HAP-1 (cell line): ENCODE measurements around the gene MYADML2.

Experiments used
- DNase-seq, 2 experiments: peaks; one replicate each; pipeline ENCODE4 v3.0.0-alpha.2; 2016 to 2020; ENCODE audit warnings: low spot score in 2 of 2
- H3K27me3 ChIP-seq: fragments of 250-450 bp; sonication (Bioruptor Pico); 2 replicates; pipeline ENCODE4 v1.5.1; 2020; ENCODE audit warnings: low read depth, mild to moderate bottlenecking, moderate library complexity
- H3K36me3 ChIP-seq: fragments of 250-450 bp; sonication (Bioruptor Pico); replicated peaks from 2 replicates; pipeline ENCODE4 v1.5.1; 2020; ENCODE audit warnings: mild to moderate bottlenecking
- H3K4me1 ChIP-seq: fragments of 250-450 bp; sonication (Bioruptor Pico); 2 replicates; pipeline ENCODE4 v1.5.1; 2020; ENCODE audit warnings: mild to moderate bottlenecking
- H3K4me3 ChIP-seq: fragments of 250-450 bp; sonication (Bioruptor Pico); 2 replicates; pipeline ENCODE4 v1.5.1; 2020; ENCODE audit warnings: mild to moderate bottlenecking, moderate library complexity
- H3K9me3 ChIP-seq: fragments of 250-450 bp; sonication (Bioruptor Pico); 2 replicates; pipeline ENCODE4 v1.5.1; 2020; ENCODE audit warnings: mild to moderate bottlenecking, moderate library complexity
- in situ Hi-C: fragments of 300-500 bp; cut with MboI; formaldehyde crosslinking; loops from 3 replicates; pipeline ENCODE4 v1.14.3; 2020; ENCODE audit warnings: low sequenced_read_pairs, inconsistent platforms, mixed read lengths

MYADML2 gene

DNA sequence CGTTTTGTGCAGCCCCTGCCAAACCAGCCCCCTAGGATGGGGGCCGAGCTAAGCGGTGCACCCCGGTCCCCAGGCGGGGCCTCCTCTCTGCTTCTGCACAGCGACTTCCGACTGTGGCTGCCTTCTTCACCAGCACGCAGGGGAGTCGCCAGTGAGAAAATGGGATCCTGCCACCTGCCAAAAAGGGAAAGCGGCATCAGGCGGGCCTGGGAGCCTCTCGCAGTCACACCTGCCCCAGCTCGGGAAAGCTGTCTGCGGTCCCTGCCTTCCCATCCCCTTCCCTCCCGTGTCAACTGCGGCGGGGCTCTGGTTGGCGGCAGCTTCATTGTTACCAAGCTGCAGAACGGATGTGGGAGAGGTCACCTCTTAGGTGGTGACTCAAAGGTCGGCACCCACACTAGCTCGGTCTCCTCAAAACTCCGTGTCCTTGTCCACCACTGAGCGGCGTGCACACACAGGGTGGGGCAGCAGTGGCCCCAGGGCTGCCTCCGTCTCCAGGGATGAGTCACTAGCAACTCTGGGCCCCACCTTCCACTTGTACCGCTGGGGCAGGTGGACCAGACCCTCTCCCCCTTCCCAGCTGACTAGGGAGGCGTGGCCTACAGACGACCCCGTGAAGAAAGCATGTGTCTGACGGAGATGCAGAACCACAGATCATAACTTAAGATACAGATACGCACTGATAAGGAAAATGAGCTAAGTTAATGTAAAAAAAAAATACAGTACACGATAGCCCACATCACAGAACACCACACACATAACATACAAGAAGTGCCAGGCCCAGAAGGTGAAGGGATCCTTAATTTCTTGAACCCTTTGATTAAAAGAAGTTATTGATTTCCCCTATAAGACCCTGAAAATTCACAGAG is 34.4 kb downstream of the MYADML2 start:
- no peak for DNase-seq
- H3K4me1 ChIP-seq: peaks cover 7% of the 10 kb centered on the region
- H3K9me3 ChIP-seq: no peaks in the 10 kb centered on the region
- H3K27me3 ChIP-seq: no peaks in the 10 kb centered on the region
- H3K36me3 ChIP-seq: peaks cover 56% of the 10 kb centered on the region
- no peak overlapping the region for H3K4me3 ChIP-seq
- in situ Hi-C loops: no loop called here

DNA sequence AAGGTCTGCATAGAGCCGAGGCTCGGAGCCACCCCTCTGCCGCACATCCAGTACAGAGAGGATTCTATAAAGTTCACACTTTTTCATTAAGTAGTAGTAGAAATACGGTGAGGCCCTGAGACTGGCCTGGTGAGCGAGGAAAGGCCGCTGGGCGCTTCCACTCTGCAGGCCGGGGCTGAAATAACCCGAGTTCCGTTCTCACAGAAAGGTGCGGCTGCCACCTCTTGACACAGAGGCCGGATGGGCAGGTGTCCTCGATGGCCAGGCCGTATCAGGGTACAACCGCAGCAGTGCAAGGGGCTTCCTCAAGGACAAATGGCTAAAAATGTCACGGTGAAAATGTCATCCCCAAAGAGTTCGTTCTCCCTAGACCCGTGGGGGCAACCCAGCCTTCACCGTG is 35.1 kb downstream of the MYADML2 start:
- in situ Hi-C loops: no loop called here
- Histone ChIP-seq H3K4me3 (peak overlapping the region; percentile 17; the same call in 1 of the 2 replicates), H3K36me3 (peaks cover 59% of the 10 kb centered on the region), H3K4me1 (peaks cover 4% of the 10 kb centered on the region), H3K9me3 (no peaks in the 10 kb centered on the region), H3K27me3 (no peaks in the 10 kb centered on the region)
- DNase-seq: no peak

DNA sequence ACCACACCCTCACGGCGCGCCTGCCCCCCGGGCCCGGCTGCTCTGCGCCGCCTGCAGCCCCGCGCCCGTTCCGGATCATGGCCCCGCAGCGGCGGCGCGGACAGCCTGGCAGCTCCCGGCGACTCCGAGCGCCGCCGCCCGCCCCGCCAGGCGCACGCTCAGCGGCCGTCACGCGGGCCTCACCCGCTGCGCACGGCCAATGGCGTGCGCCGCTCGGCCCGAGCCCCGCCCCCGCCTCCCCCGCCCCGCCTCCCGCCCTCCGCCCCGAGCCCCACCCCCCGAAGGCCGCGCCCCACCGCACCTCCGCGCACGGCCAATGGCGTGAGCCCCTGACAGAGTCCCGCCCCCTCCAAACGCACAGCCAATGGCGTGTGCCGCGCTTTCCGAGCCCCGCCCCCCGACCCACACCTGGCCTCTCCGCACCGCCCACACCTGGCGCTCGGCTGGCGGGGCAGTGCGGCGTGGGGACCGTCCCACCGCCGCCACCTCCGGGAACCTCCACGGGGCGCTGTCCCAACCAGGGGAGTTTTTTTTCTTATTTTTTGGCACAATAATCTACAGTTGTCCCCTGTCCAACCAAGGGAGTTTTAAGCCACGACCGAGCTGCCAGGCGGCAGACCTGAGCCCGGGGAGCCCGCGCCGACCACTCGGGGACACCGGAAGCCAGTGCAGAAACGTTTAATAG is 35.6 kb downstream of the MYADML2 start, which contains the start of gene PCYT2:
PCYT2 (minus strand) TSS at position 123 of the 685 bp plus-strand sequence; CDS start at position 79, 44 bp downstream.
- H3K4me1 ChIP-seq: no peaks in the 10 kb centered on the region
- DNase-seq: peak; percentile 82 to 95
- peaks cover 61% of the 10 kb centered on the region for H3K36me3 ChIP-seq
- H3K4me3 ChIP-seq: peak within 1 kb of the TSS; percentile 70
- in situ Hi-C loops: no loop called here
- H3K9me3 ChIP-seq: no peaks in the 10 kb centered on the region
- H3K27me3 ChIP-seq: no peaks in the 10 kb centered on the region

DNA sequence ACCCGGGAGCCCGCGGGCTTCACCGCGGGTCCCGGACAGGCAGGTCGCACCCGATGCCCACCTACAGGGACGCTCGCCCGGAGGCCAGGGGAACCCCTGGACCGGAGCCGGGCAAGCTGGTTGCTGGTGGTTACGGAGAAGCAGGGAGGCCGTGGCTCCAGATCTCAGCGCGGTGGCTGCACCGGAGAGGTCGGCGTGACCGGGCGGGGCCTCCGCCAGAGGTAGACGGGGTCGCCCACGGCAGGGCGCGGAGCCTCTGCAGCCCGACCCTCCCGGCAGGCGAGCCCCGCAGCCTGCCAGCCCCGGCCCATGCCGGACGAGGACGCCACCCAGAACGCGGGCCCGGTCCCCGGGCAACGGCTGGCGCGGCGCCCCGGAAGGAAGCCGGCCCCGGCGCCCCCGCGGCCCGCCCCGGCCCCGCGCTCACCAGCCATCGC is 36.2 kb downstream of the MYADML2 start:
- Histone ChIP-seq H3K36me3 (peaks cover 59% of the 10 kb centered on the region), H3K4me3 (peak overlapping the region; percentile 70), H3K9me3 (no peaks in the 10 kb centered on the region), H3K27me3 (no peaks in the 10 kb centered on the region), H3K4me1 (no peaks in the 10 kb centered on the region)
- DNase-seq: peak in 1 of 2 experiments; percentile 37
- in situ Hi-C loops: no loop called here

DNA sequence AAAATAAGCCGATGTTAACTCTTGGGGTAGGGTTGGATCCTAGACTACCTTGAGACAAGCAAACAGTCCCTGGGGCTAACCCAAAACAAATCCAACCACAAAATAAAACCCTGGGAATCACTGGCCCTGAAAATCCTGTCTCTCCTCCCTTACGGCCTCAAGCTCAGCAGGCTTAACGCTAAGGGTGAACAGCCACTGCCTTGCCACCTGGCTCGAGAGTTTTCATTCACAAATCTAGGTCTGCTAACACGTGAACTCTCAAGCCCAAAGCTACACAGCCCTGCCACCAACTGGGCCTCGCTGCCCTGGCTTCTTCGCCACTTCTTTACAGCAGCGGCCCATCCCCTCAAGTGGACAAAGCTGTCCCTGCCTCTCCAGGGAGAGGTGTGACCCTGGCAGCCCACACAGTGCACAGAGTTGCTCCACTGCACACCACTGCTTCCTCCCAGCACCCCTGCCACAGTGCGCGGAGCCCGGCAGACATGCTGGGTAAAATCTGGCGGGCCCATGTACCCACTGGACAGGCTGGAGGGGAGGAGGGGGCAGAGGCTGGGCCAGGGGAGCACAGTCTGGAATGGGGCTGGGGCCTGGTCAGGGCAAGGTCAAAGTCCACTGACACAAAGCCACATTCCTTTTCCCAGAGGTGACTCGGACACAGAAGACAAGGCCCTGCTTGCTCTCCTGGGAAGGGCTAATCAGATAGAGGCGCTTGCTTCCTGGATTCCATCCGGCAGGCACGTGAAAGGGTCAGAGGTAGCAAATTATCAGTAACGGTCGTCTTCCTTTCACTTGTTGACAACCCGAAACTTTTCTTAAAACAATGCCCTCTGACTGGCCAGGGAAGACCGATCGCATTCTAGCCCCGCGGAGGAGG is 36.8 kb downstream of the MYADML2 start:
- peak overlapping the region; percentile 70 for H3K4me3 ChIP-seq
- no peak for DNase-seq
- in situ Hi-C loops: no loop called here
- H3K36me3 ChIP-seq: peaks cover 53% of the 10 kb centered on the region
- no peaks in the 10 kb centered on the region for H3K4me1 ChIP-seq
- no peaks in the 10 kb centered on the region for H3K27me3 ChIP-seq
- H3K9me3 ChIP-seq: no peaks in the 10 kb centered on the region

DNA sequence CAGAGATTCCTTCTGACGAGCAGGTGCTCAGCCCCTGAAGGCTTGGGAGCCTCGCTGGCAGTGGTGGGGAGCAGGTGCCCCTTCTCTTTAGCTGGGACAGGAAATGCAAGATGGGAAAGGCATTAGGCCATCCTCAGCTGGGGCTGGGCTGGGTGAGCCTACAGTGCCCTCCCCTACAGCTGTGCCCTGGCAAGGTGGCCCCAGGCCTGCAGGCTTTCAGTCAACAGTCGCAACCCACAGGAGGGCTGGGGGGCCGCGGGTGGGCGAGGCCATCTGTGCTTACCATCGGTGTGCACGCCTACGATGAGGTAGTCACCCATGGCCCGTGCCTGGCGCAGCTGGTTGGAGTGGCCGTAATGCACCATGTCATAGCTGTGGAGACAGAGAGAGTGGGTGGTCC is 37.8 kb downstream of the MYADML2 start:
- no peak overlapping the region for H3K4me3 ChIP-seq
- in situ Hi-C loops: no loop called here
- H3K4me1 ChIP-seq: no peaks in the 10 kb centered on the region
- no peak for DNase-seq
- H3K36me3 ChIP-seq: peaks cover 47% of the 10 kb centered on the region
- no peaks in the 10 kb centered on the region for H3K27me3 ChIP-seq
- no peaks in the 10 kb centered on the region for H3K9me3 ChIP-seq

DNA sequence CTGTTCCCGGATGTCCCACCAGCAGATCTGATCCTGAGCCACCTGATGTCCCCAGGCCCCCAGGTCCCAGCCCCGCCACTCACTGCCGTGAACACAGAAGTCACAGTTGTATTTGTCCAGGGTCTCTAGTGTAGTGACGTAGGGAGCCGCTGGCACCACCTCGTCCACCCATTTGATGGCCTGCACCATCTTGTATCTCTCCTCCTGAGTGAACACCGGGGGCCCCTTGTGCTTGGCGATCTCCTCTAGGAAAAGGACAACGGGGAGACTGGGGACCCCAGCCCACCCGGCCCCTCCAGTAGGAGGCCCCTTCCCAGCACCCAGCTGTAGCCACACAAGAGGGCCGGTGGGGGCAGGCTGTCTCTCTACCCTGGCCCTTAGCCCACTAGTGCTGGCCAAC is 38.2 kb downstream of the MYADML2 start:
- H3K4me1 ChIP-seq: no peaks in the 10 kb centered on the region
- H3K36me3 ChIP-seq: peaks cover 46% of the 10 kb centered on the region

DNA sequence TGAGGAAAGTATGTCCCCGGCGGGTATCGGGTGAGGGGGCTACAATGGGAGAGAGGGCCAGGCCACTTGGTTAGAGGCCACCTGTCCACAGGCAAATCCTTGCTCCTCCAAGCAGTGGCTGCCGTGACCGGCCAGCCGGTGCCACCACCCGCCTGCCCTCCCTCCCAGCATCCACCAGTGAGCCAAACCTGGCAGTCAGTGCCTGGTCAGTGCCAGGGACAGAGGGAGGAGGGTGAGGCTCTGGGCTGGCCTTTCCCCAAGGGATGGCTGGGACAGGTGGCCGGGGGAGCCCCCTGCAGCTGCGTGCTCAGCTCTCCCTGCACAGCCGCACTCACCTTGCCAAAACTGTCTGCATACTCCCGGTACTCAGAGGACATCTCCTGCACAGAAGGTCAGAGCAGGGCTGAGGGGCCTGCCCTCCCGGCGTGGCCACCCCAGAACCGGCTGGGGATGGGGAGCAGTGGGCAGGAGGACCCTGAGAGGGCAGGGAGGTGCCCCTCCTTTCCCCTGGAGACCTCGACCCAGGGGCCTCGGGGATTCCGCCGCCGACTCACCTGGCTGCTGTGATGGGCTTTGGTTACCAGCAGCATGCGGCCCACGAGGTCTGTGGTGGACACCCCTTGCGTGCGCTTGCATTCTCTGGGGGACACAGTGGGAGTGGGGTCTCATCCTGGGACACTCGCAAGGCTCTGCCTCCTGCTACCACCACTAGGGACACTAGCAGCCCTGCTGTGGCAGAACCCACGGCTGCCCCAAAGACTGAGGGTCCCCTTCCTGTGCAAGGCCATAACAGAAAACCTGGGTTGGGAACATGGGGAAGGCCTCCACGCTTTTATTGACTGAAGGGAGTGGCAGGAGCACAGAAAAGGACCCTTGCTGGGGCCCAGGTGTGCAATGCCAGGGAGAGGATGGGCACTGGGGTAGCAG is 39.6 kb downstream of the MYADML2 start:
- Histone ChIP-seq H3K4me1 (no peaks in the 10 kb centered on the region), H3K36me3 (peaks cover 34% of the 10 kb centered on the region), H3K27me3 (no peaks in the 10 kb centered on the region), H3K9me3 (no peaks in the 10 kb centered on the region), H3K4me3 (no peak overlapping the region)
- DNase-seq: no peak
- in situ Hi-C loops: no loop called here

More for the DNA sequence above, 38.2 kb downstream of the MYADML2 start:
- no peak for DNase-seq
- no peak overlapping the region for H3K4me3 ChIP-seq
- no peaks in the 10 kb centered on the region for H3K9me3 ChIP-seq
- in situ Hi-C loops: no loop called here
- H3K27me3 ChIP-seq: no peaks in the 10 kb centered on the region

DNA sequence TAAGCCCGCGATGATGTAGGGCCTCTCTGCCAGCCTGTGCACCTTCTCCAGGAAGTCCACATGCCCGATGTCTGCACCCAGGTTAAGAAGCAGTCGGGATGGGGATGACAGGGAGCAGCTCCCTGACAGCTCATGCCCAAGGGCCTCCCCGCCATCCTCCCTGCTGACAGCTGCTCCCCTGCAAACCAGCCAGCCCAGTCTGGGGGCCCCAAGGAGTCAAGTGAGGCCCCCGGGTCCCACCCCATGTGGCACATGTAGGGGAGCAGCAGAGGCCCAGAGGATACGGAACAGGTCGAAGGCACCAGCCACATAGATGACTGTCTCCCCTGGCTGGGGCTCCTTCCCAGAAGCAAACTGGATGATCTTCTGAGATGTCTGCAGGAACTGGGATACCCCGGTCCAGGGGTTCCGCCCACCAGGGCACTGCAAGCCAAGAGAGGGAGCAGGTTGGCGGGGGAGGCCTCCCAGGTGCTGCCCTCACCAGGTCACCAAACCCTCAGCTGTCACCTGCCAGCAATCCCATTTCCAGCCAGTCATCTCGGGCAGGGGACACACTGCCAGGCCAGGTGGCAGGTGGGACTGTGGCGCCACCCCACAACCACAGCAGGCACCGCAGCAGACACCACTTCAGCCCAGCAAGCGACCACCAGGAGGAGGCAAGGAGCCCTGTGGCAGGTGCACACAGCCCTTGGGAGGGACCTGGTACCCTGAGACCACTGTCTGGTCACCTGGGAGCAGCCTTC is 40.4 kb downstream of the MYADML2 start:
- in situ Hi-C loops: no loop called here
- H3K27me3 ChIP-seq: no peaks in the 10 kb centered on the region
- H3K4me1 ChIP-seq: no peaks in the 10 kb centered on the region
- DNase-seq: no peak
- no peak overlapping the region for H3K4me3 ChIP-seq
- peaks cover 34% of the 10 kb centered on the region for H3K36me3 ChIP-seq
- H3K9me3 ChIP-seq: no peaks in the 10 kb centered on the region

DNA sequence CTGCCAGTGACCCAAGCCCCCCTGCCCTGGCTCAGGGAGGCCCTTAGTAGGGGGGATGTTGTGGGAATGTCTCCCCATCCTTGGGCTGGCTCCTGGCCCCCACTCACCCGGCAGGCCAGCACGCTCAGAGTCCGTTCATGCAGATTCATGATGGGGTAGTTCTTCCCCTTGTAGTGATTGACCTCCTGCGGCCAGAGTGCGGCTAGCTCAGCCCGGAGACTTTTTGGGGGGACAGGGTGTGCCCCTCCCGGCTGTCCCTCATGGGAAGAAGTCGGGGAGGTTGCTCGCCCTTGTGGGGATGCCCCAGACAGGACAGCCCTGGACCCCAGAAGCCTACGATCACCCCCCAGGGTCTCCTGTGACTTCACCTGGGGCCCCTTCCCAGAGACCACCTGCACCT is 41.0 kb downstream of the MYADML2 start:
- H3K36me3 ChIP-seq: peaks cover 34% of the 10 kb centered on the region
- no peak overlapping the region for H3K4me3 ChIP-seq
- no peak for DNase-seq
- in situ Hi-C loops: no loop called here
- H3K4me1 ChIP-seq: no peaks in the 10 kb centered on the region
- no peaks in the 10 kb centered on the region for H3K9me3 ChIP-seq
- no peaks in the 10 kb centered on the region for H3K27me3 ChIP-seq

DNA sequence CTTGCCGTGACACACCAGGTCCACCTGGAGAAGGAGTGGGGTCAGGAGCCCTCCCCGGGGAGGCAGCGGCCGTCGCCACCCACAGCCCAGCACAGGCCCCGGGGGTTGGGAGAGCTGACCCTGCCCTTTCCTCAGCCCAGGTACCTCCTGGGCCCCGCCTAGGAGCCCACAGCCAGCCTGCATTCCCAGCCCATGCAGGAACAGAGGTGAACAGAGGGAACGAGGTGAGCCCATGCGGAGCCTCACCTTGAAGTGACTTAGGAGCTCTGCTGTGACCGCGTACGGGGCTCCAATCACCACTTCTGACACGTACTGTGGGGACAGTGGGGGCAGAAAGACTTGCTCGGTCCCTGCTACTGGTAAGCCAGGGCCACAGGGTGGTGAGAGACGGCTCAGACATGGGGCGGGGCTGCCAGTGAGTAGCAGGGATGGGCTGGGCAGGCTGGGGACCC is 41.6 kb downstream of the MYADML2 start:
- Histone ChIP-seq H3K4me3 (no peak overlapping the region), H3K36me3 (peaks cover 34% of the 10 kb centered on the region), H3K27me3 (no peaks in the 10 kb centered on the region), H3K4me1 (no peaks in the 10 kb centered on the region), H3K9me3 (no peaks in the 10 kb centered on the region)
- in situ Hi-C loops: no loop called here
- DNase-seq: no peak
